Left lung (tissue), 10 donors: Measurements from ENCODE around the gene UPK3BL1. TPM values are rescaled to one million over a fixed set of nuclear protein-coding genes. Genes with fewer than 3 reads are reported as not detected.
"Not testable (repeated sequence)": the region's sequence is repeated elsewhere in the genome, so short reads cannot be mapped to it uniquely, and the experiment has no call there.

ENCODE experiments used
- ATAC-seq: fragments of 200-7000 bp; cut with Tn5 transposase; one replicate; pipeline ENCODE4 v1.9.1; 2020; ENCODE audit warnings: moderate library complexity
- DNase-seq, 4 donors: peaks; one replicate each; pipeline ENCODE4 v3.0.0-alpha.2; 2013 to 2020
- H3K27ac ChIP-seq, 2 donors: fragments of 200-600 bp; sonication (generic) in 1 of 2; one replicate each; pipeline versions ENCODE4 v1.5.0 to v1.8.0; 2020 to 2021
- H3K27me3 ChIP-seq, 2 donors: fragments of 200-600 bp; sonication (generic) in 1 of 2; one replicate each; pipeline versions ENCODE4 v1.5.0 to v1.8.0; 2020 to 2021
- H3K36me3 ChIP-seq, 2 donors: fragments of 200-600 bp; sonication (generic) in 1 of 2; one replicate each; pipeline versions ENCODE4 v1.5.0 to v1.8.0; 2020 to 2021
- H3K4me1 ChIP-seq, 2 donors: fragments of 200-600 bp; one replicate each; pipeline ENCODE4 v1.8.0; 2021
- H3K4me3 ChIP-seq, 2 donors: fragments of 200-600 bp; sonication (generic) in 1 of 2; one replicate each; pipeline versions ENCODE4 v1.5.0 to v1.8.0; 2020 to 2021; ENCODE audit warnings: mild to moderate bottlenecking in 1 of 2
- H3K9me3 ChIP-seq, 2 donors: fragments of 200-600 bp; sonication (generic) in 1 of 2; one replicate each; pipeline versions ENCODE4 v1.5.0 to v1.8.0; 2020 to 2021
- intact Hi-C, 2 donors: fragments of 100-400 bp; cut with DNase I; formaldehyde crosslinking; loops; one replicate each; pipeline versions ENCODE4 v1.11.2 to v1.14.2; 2022
- polyA plus RNA-seq, 6 donors: library from polyadenylated mRNA; unstranded; fragments of 120-200 nt; gene quantifications; one replicate each; pipeline ENCODE4 v1.2.1, GENCODE V29; 2013; ENCODE audit not compliant: insufficient read length in 6 of 6
- total RNA-seq, 2 donors: library from RNA; stranded (reverse); fragmentation: NEBNext Ultra II Directional; extraction: Animal tissue kit (Norgen Biotek cat#: 25700); gene quantifications; one replicate each; pipeline ENCODE4 v1.2.1, GENCODE V29; 2021
- donor health status: DM: no; HTN: yes; CAD: no.
- donor health status: DM: no; HTN: no; CAD: no.

UPK3BL1 gene
- total and polyA plus RNA-seq, 8 donors, result 7.5 to 38.4 (median 21.0) TPM

DNA sequence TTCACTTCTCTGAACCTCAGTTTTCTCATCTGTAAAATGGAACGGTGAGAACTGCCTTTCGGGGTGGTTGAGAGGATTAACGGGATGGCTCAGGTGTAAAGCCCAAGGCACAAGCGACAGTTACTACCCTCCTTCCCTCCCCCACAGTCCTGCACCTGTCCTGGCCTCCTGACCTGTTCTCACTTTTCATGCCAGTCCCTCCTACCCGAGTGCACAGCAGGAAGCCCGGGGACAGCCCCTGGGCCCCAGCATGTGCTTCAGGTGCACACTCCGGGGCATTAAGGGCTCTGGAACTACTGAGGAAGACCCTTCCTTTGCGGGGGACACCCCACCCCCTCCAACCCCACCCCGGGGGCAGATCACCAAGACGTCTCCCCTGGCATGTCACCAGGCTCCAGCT is 26.7 kb downstream of the UPK3BL1 start:
- DNase-seq, H3K27me3 ChIP-seq, H3K4me3 ChIP-seq, intact Hi-C loops, H3K9me3 ChIP-seq, H3K4me1 ChIP-seq, H3K27ac ChIP-seq, H3K36me3 ChIP-seq: not testable (repeated sequence)
- ATAC-seq, result peak; percentile 10

DNA sequence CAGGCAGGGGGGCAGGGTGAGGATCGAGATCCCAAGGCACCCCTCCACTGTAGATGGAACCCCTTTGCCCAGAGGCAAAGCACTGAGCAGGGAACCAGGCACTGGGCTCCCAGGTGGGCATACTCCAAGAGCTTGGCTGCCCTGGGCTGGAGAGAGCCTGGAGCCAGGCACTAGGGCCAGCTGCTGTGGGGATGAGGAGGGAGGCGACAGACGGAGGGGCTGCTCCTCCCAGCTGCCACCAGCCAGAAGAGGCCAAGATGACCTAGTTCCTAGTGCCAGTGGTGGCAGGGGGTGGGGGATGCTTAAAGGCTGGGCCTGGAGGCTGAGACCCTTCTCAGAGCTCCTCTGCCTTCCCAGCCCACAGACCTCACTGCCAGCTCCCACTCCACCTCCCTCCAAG is 27.7 kb downstream of the UPK3BL1 start:
- H3K27me3 ChIP-seq, DNase-seq, H3K9me3 ChIP-seq, H3K4me3 ChIP-seq, intact Hi-C loops, ATAC-seq, H3K36me3 ChIP-seq, H3K27ac ChIP-seq, H3K4me1 ChIP-seq: not testable (repeated sequence)

DNA sequence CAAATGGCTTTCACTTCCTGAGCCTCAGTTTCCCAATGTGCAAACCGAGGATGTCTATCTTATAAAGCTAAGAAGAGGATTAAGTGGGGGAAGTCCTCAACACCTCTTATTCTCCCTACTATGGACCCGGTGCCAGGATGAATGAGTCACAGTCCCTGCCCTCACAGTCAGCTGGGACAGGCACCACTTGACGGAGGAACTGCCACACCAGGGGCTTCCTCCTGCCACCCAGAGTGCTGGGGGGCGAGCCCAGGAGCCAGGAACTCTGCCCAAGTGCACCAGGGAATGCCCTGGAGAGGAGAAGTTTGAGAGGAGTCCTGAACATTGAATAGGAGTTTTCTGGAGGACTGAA is 28.3 kb downstream of the UPK3BL1 start:
- H3K4me3 ChIP-seq, H3K27me3 ChIP-seq, intact Hi-C loops, H3K4me1 ChIP-seq, H3K9me3 ChIP-seq, DNase-seq, H3K27ac ChIP-seq, H3K36me3 ChIP-seq: not testable (repeated sequence)
- peak; percentile 51 for ATAC-seq

DNA sequence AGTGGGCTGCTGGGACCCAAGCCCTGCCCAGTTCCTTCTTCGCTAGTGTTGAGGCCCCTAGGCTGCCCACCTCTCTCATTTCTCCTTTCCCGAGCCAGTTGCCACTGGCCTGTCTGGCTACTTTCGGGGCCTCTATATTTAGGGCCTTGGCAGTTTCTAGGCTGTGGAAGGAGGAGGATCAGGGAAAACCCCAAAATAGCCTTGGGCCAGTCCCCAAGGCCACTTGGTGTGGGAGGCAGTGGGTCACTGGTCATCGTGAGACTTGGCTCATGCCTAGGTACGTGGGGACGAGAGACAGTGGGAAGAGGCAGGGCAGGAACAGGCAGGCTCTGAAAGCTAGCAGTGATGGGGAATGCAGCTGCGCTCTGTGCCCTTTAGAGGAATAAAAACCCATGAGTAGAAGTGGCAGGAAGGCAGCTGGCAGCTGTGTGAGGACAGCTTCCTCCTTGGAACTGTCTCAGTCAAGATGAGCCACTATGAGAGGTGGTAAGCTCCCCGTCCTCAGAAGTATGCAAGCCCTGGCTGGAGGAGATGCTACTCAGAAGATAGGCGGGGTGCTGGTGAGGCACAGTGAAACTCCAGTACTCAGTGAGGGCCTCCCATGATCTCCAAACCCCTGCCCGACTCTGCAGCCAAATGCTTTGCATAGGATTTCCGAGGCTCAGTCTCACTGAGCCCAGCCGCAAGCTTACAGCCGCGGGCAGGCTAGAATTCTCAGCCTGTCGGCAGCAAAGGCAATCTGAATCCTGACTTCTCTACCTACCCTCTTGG is 28.8 kb downstream of the UPK3BL1 start:
- intact Hi-C loops, ATAC-seq, H3K36me3 ChIP-seq, H3K27ac ChIP-seq, H3K9me3 ChIP-seq, H3K4me1 ChIP-seq, H3K27me3 ChIP-seq, H3K4me3 ChIP-seq: not testable (repeated sequence)
- peak in 1 of 4 donors; percentile 32 for DNase-seq

DNA sequence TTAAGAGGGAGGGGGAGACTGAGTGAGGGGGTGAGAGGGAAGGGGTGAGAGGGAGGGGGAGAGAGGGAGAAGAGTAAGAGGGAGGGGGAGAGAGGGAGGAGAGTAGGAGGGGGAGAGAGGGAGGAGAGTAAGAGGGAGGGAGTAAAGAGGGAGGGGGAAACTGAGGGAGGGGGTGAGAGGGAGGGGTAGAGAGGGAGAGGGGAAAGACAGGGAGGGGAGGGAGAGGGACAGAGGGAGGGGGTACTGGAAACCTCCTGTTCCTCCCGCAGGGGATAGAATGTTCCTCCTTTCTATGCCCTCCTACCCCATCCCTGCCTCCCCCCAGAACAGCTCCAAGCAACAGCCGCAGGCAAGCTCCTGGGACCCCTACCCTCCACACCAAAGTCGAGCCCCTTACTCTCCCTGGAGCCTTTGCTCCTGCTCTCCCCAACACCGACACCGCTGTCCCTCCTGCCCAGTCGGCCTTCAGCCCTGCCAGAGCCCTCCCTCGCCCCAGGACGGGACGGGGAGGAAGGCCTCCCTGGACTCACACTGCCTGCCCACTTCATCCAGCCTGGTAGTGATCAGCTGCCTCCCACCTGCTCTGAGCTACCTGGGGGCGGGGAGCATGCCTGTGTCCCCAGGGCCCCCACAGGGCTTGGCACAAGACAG is 30.8 kb downstream of the UPK3BL1 start:
- intact Hi-C loops, result not testable (repeated sequence)

DNA sequence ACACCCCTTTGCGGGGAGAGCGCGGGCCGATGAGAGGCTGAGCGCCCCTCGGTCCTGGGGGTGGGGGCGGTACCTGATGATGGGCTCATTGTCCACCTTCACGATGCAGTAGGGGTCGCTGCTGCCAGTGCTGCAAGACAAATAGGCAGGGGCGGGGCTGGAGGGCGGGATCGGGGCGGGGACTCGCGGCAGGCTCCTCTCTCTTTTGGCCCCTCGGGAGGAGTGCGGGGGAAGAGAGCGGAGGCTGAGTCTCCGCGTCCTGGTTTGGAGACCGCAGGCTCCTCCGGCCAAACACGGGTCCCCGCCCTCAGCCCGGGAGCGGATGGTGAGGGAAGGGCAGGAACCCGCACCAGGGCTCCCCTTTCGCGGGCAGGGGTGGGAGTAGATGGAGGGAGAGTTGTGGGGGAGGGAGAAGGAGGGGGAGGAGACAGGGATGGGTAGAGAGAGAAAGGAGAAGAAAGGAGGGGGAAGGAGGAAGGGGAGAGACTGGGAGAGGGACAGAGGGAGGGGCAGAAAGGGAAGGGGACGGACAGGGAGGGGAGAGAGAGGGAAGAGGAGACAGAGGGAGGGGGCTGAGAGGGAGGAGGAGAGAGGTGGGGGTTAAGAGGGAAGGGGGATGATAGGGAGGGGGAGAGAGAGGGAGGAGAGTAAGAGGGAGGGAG is 31.4 kb downstream of the UPK3BL1 start:
- not testable (repeated sequence) for H3K27me3 ChIP-seq

More for the DNA sequence above, 30.8 kb downstream of the UPK3BL1 start:
- DNase-seq, result peak in 3 of 4 donors; percentile 25 to 86 (median 36)
- not testable (repeated sequence) for H3K9me3 ChIP-seq, ATAC-seq, H3K27me3 ChIP-seq, H3K36me3 ChIP-seq, H3K4me1 ChIP-seq
- Histone ChIP-seq H3K4me3 (peak overlapping the region in 1 of 2 donors; percentile 23), H3K27ac (peak overlapping the region; percentile 44 to 75)

DNA sequence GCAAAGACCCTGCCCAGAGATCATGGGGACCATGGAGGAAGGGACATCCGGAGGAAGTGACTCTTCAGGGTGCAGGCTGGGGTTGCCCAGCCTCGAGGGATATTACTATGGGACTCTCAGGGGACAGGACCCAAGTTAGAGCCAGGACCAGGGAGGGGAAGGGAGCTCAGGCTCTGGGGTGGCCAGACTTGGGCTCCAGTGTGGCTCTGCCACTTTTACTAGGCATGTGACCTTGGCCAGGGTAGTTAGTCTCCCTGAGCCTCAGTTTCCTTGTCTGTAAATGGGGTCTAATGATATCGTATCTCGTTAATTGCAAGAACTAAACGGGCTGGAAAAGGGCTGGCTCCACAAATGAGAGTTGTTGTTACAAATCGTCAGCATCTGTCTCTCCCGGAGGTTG is 32.1 kb downstream of the UPK3BL1 start:
- H3K36me3 ChIP-seq, H3K27ac ChIP-seq, ATAC-seq, H3K9me3 ChIP-seq, H3K27me3 ChIP-seq, intact Hi-C loops, H3K4me1 ChIP-seq, H3K4me3 ChIP-seq: not testable (repeated sequence)
- DNase-seq, result peak in 2 of 4 donors; percentile 28 to 44

More for the DNA sequence above, 31.4 kb downstream of the UPK3BL1 start:
- intact Hi-C loops, DNase-seq, H3K27ac ChIP-seq, H3K9me3 ChIP-seq, H3K4me1 ChIP-seq, H3K36me3 ChIP-seq, H3K4me3 ChIP-seq: not testable (repeated sequence)
- ATAC-seq, result peak; percentile 55

DNA sequence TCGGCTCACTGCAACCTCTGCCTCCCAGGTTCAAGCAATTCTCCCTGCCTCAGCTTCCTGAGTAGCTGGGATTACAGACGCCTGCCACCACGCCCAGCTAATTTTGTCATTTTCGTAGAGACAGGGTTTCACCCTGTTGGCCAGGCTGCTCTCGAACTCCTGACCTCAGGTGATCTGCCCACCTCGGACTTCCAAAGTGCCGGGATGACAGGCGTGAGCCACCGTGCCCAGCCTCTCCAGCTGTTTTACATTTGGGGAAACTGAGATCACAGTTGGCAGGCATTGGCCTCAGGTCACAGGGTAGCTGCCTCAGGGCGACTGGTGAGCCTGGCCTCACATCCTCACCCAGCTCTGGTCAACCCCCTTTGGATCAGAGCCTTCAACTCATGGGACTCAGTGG is 32.9 kb downstream of the UPK3BL1 start:
- H3K27me3 ChIP-seq, H3K4me1 ChIP-seq, intact Hi-C loops, H3K4me3 ChIP-seq, H3K36me3 ChIP-seq, H3K9me3 ChIP-seq, DNase-seq, H3K27ac ChIP-seq, ATAC-seq: not testable (repeated sequence)

DNA sequence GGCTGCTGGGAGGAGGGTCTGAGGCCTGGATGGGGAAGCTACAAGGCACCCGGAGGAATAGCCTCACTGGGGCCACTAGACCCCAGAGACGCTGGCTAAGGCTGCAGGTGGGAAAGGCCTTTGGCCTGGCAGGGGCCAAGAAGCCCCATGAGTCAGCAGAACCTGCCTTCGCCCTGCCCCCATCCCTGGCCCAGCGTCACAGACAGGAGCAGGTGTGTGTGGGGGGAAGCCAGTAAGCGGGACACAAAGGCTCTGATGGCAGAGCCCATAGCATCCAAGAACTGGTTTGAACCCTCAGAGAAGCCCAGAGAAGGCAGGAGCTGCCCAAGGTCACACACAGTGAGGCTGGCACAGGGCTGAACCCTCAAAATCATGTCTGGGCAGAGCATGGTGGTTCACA is 35.7 kb downstream of the UPK3BL1 start:
- H3K4me1 ChIP-seq, H3K27ac ChIP-seq, intact Hi-C loops, H3K4me3 ChIP-seq, DNase-seq, H3K9me3 ChIP-seq, ATAC-seq, H3K36me3 ChIP-seq, H3K27me3 ChIP-seq: not testable (repeated sequence)

DNA sequence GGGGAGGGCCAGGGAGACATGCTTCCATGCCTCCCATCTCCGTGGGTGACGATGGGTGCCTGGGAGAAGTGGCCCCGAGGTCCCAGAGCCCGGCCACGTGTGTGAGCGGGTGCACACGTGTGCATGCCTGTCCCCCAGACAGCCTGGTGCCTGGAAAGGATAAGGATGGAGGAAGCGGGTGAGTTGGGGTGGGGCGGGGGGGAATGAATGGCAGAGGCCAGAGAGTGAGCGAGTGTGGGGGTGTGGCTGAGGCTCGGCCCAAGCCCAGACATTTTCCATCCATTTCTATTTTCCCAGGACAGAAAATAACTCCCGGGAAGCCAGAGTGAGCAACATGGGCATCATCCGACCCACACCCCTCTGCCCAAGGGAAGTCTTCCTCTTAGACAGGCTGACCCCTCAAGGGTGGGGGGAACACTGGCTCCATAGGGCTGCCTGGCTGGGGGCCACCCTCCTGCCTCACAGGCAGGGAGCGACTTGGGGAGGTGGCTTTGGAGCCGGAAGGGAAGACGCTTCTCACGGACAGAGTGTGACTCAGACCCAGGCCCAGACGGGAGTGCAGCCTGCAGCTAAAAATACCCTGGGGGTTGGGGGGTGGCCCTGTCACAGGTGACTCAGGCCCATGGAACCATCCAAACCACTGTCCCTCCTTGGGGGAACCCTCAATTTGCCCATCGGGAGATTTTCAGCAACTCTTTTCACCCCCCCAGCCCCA is 38.0 kb downstream of the UPK3BL1 start:
- H3K9me3 ChIP-seq, H3K4me3 ChIP-seq, H3K27ac ChIP-seq, intact Hi-C loops, H3K4me1 ChIP-seq, H3K36me3 ChIP-seq, DNase-seq, H3K27me3 ChIP-seq: not testable (repeated sequence)
- ATAC-seq, result peak; percentile 30

DNA sequence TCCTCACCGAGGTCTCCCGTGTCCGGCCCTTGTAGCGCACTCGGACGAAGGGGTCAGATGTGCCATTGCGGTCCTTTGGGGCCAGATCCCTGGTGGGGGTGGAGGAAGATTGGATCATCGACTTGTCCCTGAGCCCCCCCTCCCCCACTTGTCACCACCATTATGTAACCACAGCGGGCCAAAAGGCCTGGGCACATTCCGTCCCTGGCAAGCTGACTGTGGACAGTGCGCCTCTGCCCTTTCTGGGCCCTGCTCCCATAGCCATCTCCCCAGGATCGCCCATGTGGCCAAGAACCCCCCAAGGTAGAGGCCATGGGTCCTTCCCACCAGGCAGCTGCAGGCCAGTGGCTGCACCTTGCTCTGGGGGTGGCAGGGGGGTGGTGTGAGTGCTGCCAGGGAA is 40.3 kb downstream of the UPK3BL1 start:
- H3K27ac ChIP-seq, intact Hi-C loops, ATAC-seq, H3K4me3 ChIP-seq, DNase-seq, H3K36me3 ChIP-seq, H3K27me3 ChIP-seq, H3K4me1 ChIP-seq, H3K9me3 ChIP-seq: not testable (repeated sequence)

DNA sequence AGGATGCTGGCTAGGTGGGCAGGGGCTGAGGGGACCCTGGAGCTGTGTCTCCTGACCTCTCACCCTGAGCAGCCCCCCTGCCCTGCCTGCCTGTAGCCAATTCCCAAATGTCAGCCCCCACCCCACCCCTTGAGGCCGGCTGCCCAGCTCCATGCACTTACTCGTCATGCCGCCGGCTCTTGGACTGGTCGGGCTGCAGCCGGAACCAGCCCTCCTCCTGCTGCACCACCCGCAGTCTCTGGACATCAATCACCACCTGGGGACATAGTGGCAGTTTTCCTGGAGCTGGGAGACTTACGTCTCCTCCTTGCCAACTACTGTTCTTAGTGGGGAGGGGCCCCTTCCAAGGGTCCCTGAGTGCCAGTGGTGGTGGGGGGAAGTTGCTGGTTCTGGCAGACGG is 42.9 kb downstream of the UPK3BL1 start:
- H3K27me3 ChIP-seq, H3K36me3 ChIP-seq, H3K9me3 ChIP-seq, intact Hi-C loops, H3K4me3 ChIP-seq, DNase-seq, H3K27ac ChIP-seq, H3K4me1 ChIP-seq, ATAC-seq: not testable (repeated sequence)

DNA sequence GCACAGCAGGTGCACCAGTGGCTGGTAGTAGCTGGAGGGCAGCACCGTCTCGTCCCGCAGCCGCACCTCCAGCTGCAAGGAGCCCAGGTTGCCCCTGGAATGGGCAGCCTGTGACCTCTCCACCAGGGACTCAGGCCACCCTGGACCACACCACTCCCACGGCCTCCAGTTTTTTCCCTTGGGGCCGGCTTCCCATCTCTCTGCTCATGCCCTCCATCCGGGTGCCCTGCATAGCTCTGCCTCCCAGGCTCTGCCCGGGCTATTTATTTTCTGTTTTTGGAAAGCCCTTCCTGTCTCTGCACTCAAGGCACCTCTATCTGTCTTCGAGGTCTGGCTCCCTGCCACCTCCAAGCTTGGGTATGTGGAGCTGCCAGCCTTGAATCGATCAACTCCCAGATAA is 46.6 kb downstream of the UPK3BL1 start:
- H3K27me3 ChIP-seq, ATAC-seq, H3K4me3 ChIP-seq, H3K9me3 ChIP-seq, H3K4me1 ChIP-seq, H3K36me3 ChIP-seq, intact Hi-C loops, H3K27ac ChIP-seq: not testable (repeated sequence)
- DNase-seq, result peak in 2 of 4 donors; percentile 20 to 36
